A549 (cell line): ENCODE data around the gene CDCA7. TPM values are rescaled to one million over a fixed set of nuclear protein-coding genes. Genes with fewer than 3 reads are reported as not detected.

Experiments used
- ATAC-seq, 2 experiments: fragments of 200-7000 bp in 1 of 2; fragments of >200 bp in 1 of 2; cut with Nextera tagmentation in 1 of 2; cut with Tn5 transposase in 1 of 2; 3 replicates each; pipeline versions ENCODE4 v1.8.0 to v1.9.1; 2018 to 2020; ENCODE audit warnings: mild to moderate bottlenecking in 1 of 2, moderate library complexity in 1 of 2
- CTCF ChIA-PET: fragments of 300-600 bp; sonication (Branson Sonifier 250); formaldehyde crosslinking; extraction: SDS; loops from one replicate; lab custom pipeline; 2021; ENCODE audit warnings: antibody characterized with exemption, inconsistent platforms; lab: Yijun Ruan, JAX
- POLR2A ChIA-PET: fragments of 350-600 bp; formaldehyde crosslinking; extraction: SDS; loops from one replicate; lab custom pipeline; 2021; ENCODE audit warnings: antibody characterized with exemption, inconsistent platforms; lab: Yijun Ruan, JAX
- DNase-seq, 2 experiments: peaks; one replicate each; pipeline versions ENCODE4 v3.0.0 to v3.0.0-alpha.2; 2011 to 2016; ENCODE audit warnings: low read depth in 1 of 2, low spot score in 1 of 2
- FAIRE-seq: peaks from 2 replicates; lab custom pipeline; 2011; peaks lifted over from hg19 to GRCh38; lab: Jason Lieb, UNC
- H3K27ac ChIP-seq, 2 experiments: fragments of >200 bp; sonication (Bioruptor Twin); formaldehyde crosslinking; 3 replicates each; pipeline ENCODE4 v1.5.1; 2016 to 2017
- H3K4me1 ChIP-seq: fragments of >200 bp; sonication (Bioruptor Twin); formaldehyde crosslinking; 3 replicates; pipeline ENCODE4 v1.6.1; 2016
- H3K4me2 ChIP-seq: fragments of >200 bp; sonication (Bioruptor Twin); formaldehyde crosslinking; 3 replicates; pipeline ENCODE4 v1.6.1; 2016
- H3K4me3 ChIP-seq: fragments of >200 bp; sonication (Bioruptor Twin); formaldehyde crosslinking; 3 replicates; pipeline ENCODE4 v1.5.1; 2016
- H3K9me3 ChIP-seq: fragments of >200 bp; sonication (Bioruptor Twin); formaldehyde crosslinking; 3 replicates; pipeline ENCODE4 v1.6.1; 2016
- BHLHE40 ChIP-seq: IDR thresholded peaks from 2 replicates; pipeline ENCODE4 v1.6.1; 2012; ENCODE audit warnings: low read depth, low read length, inconsistent platforms
- CBX2 ChIP-seq: fragments of 200-600 bp; sonication (generic); IDR thresholded peaks from 2 replicates; pipeline ENCODE4 v1.6.1; 2016; ENCODE audit warnings: low read depth, mild to moderate bottlenecking, borderline replicate concordance
- CEBPB ChIP-seq, 2 experiments: fragments of >200 bp in 1 of 2; sonication (Bioruptor Twin) in 1 of 2; formaldehyde crosslinking in 1 of 2; IDR thresholded peaks; 2 replicates each; pipeline ENCODE4 v1.6.1; 2012 to 2016
- CHD4 ChIP-seq: fragments of 200-600 bp; sonication (generic); IDR thresholded peaks from 2 replicates; pipeline ENCODE4 v1.6.1; 2016; ENCODE audit warnings: antibody characterized with exemption, mild to moderate bottlenecking, borderline replicate concordance
- EHMT2 ChIP-seq: fragments of 200-600 bp; sonication (generic); IDR thresholded peaks from 2 replicates; pipeline ENCODE4 v1.6.1; 2016; ENCODE audit warnings: antibody characterized with exemption, low read depth, mild to moderate bottlenecking, moderate library complexity
- ELK1 ChIP-seq: fragments of 150-350 bp; IDR thresholded peaks from 2 replicates; pipeline ENCODE4 v1.6.1; 2014; ENCODE audit warnings: low read depth, mild to moderate bottlenecking, low read length
- FOSB ChIP-seq: fragments of 250-450 bp; sonication (Bioruptor Pico); IDR thresholded peaks from 2 replicates; pipeline ENCODE4 v1.5.0; 2020; ENCODE audit warnings: mild to moderate bottlenecking, moderate library complexity
- HES2 ChIP-seq: fragments of >200 bp; sonication (Bioruptor Twin); formaldehyde crosslinking; IDR thresholded peaks from 2 replicates; pipeline ENCODE4 v1.6.1; 2016
- HEYL ChIP-seq: fragments of 250-450 bp; sonication (Bioruptor Pico); IDR thresholded peaks from 2 replicates; pipeline ENCODE4 v1.8.0; 2021; ENCODE audit warnings: mild to moderate bottlenecking, moderate library complexity
- HOXB13 ChIP-seq: fragments of 250-450 bp; sonication (Bioruptor Pico); IDR thresholded peaks from 2 replicates; pipeline ENCODE4 v1.5.0; 2020; ENCODE audit warnings: low read depth, mild to moderate bottlenecking, moderate library complexity
- KDM5A ChIP-seq: fragments of 200-600 bp; sonication (generic); IDR thresholded peaks from 2 replicates; pipeline ENCODE4 v1.6.1; 2016; ENCODE audit warnings: antibody characterized with exemption, mild to moderate bottlenecking
- MAFK ChIP-seq: fragments of 450-650 bp; IDR thresholded peaks from 2 replicates; pipeline ENCODE4 v1.6.1; 2014; ENCODE audit not compliant: partially characterized antibody
- MAZ ChIP-seq: fragments of 150-350 bp; IDR thresholded peaks from 2 replicates; pipeline ENCODE4 v1.6.1; 2014; ENCODE audit warnings: antibody characterized with exemption, low read depth, low read length, borderline replicate concordance
- MYC ChIP-seq: IDR thresholded peaks from 2 replicates; pipeline ENCODE4 v1.6.1; 2012; ENCODE audit warnings: mild to moderate bottlenecking, inconsistent platforms, low read length, improper control_type of control experiment, borderline replicate concordance
- NPAS2 ChIP-seq: fragments of 250-450 bp; sonication (Bioruptor Pico); IDR thresholded peaks from 2 replicates; pipeline ENCODE4 v1.8.0; 2022; ENCODE audit warnings: mild to moderate bottlenecking, moderate library complexity, borderline replicate concordance
- NR3C1 ChIP-seq: fragments of >200 bp; sonication (Bioruptor Twin); formaldehyde crosslinking; IDR thresholded peaks from 3 replicates; pipeline ENCODE4 v1.6.1; 2017
- POLR2AphosphoS2 ChIP-seq: conservative IDR thresholded peaks from 2 replicates; pipeline ENCODE4 v1.6.1; 2012; ENCODE audit warnings: low read length, improper control_type of control experiment, inconsistent platforms
- RAD21 ChIP-seq, 2 experiments: fragments of >200 bp in 1 of 2; sonication (Bioruptor Twin) in 1 of 2; formaldehyde crosslinking in 1 of 2; IDR thresholded peaks in 1 of 2; conservative IDR thresholded peaks in 1 of 2; 2 replicates in 1 of 2; 3 replicates in 1 of 2; pipeline ENCODE4 v1.6.1; 2012 to 2018; ENCODE audit warnings: inconsistent platforms in 1 of 2
- RCOR1 ChIP-seq: fragments of 150-350 bp; IDR thresholded peaks from 2 replicates; pipeline ENCODE4 v1.6.1; 2014; ENCODE audit warnings: antibody characterized with exemption, low read length, low read depth
- SMC3 ChIP-seq: fragments of >200 bp; sonication (Bioruptor Twin); formaldehyde crosslinking; IDR thresholded peaks from 3 replicates; pipeline ENCODE4 v1.6.1; 2018; ENCODE audit warnings: inconsistent platforms
- SREBF2 ChIP-seq: fragments of 450-650 bp; IDR thresholded peaks from 2 replicates; pipeline ENCODE4 v1.6.1; 2014; ENCODE audit warnings: mild to moderate bottlenecking, moderate library complexity
- TP53 ChIP-seq: fragments of 250-450 bp; sonication (Bioruptor Pico); IDR thresholded peaks from 2 replicates; pipeline ENCODE4 v1.5.0; 2021; ENCODE audit warnings: mild to moderate bottlenecking, moderate library complexity
- USF2 ChIP-seq: fragments of 450-650 bp; IDR thresholded peaks from 2 replicates; pipeline ENCODE4 v1.6.1; 2014; ENCODE audit warnings: antibody characterized with exemption
- ZFP36 ChIP-seq: fragments of 450-650 bp; IDR thresholded peaks from 2 replicates; pipeline ENCODE4 v1.6.1; 2014; ENCODE audit warnings: borderline replicate concordance; ENCODE audit not compliant: partially characterized antibody
- WGBS: methylation state at CpG from one replicate; pipeline ENCODE4 v1.1.6; 2017; ENCODE audit errors: missing lambda C conversion rate; 5-methylcytosine and 5-hydroxymethylcytosine counted together
- polyA plus RNA-seq, 4 experiments: library from polyadenylated mRNA; depleted of rRNA in 3 of 4; stranded (reverse); fragments of >200 nt; fragmentation: RNase III in 1 of 4; extraction: RNeasy Plus Mini Kit Qiagen cat#74134 plus additional on column Dnase treatment in 1 of 4; gene quantifications; 2 replicates in 3 of 4; 3 replicates in 1 of 4; pipeline ENCODE4 v1.2.3, GENCODE V29; 2011 to 2017
- TF ChIP-seq, protein P1 (sequence below): fragments of 250-450 bp; sonication (Bioruptor Pico); IDR thresholded peaks from 2 replicates; pipeline ENCODE4 v1.5.0; 2020; ENCODE audit warnings: low read depth, mild to moderate bottlenecking, moderate library complexity
- TF ChIP-seq, protein P2 (sequence below): IDR thresholded peaks from 2 replicates; pipeline ENCODE4 v1.6.1; 2012
- TF ChIP-seq, protein P3 (sequence below): IDR thresholded peaks from 2 replicates; pipeline ENCODE4 v1.6.1; 2012
- TF ChIP-seq, protein P4 (sequence below): fragments of 200-600 bp; sonication (generic); IDR thresholded peaks from 2 replicates; pipeline ENCODE4 v1.6.1; 2016; ENCODE audit warnings: antibody characterized with exemption, mild to moderate bottlenecking, moderate library complexity

The CDCA7 gene
- polyA plus RNA-seq, 2 of the 4 experiments (the other 2 are of a cell fraction), result 39.4 to 93.5 TPM

DNA sequence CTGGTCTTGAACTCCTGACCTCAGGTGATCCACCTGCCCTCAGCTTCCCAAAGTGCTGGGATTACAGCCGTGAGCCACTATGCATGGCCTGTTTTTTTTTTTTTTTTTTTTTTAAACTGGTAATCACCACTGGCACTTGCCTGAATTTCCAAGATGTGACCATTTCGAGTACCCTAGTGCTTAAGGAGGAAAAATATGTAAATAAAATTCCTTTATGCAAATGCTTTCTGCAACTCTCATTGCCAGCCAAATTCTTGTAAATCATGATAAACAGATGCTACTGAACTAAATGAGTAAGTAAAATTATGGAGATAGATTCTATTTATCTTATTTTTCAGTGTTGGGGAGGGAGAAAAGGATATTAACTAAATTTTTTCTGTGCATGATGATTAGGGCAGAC is 18.6 kb downstream of the CDCA7 start:
- no peak for DNase-seq
- Histone ChIP-seq H3K9me3 (no peaks in the 10 kb centered on the region), H3K27ac (no peak overlapping the region), H3K4me2 (no peak overlapping the region), H3K4me3 (no peak overlapping the region), H3K4me1 (no peaks in the 10 kb centered on the region)
- no peak for FAIRE-seq
- 94% methylated on average over 2 of the region's 2 CpGs for WGBS
- ChIA-PET POLR2A (no interaction called here), CTCF (interaction anchor here (0.9 to 1.1 kb wide), 2 partner anchors 9 to 346 kb away, joined by 3 to 4 read pairs; no protein-coding TSS in a partner anchor)
- ATAC-seq, result no peak
- TF ChIP-seq TP53 (CRISPR knock-in tag), result no peak
- TF ChIP-seq RCOR1, result no peak
- no peak for TF ChIP-seq HOXB13 (CRISPR knock-in tag)
- TF ChIP-seq KDM5A, result no peak
- no peak for TF ChIP-seq BHLHE40
- TF ChIP-seq USF2, result no peak
- TF ChIP-seq CHD4, result no peak
- TF ChIP-seq MYC, result no peak
- TF ChIP-seq MAZ, result no peak
- no peak for TF ChIP-seq NPAS2 (CRISPR knock-in tag)
- TF ChIP-seq, protein P1, sequence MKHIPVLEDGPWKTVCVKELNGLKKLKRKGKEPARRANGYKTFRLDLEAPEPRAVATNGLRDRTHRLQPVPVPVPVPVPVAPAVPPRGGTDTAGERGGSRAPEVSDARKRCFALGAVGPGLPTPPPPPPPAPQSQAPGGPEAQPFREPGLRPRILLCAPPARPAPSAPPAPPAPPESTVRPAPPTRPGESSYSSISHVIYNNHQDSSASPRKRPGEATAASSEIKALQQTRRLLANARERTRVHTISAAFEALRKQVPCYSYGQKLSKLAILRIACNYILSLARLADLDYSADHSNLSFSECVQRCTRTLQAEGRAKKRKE, result no peak
- TF ChIP-seq CBX2, result no peak
- TF ChIP-seq, protein P2, sequence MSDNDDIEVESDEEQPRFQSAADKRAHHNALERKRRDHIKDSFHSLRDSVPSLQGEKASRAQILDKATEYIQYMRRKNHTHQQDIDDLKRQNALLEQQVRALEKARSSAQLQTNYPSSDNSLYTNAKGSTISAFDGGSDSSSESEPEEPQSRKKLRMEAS, result no peak
- no peak for TF ChIP-seq SREBF2
- TF ChIP-seq POLR2AphosphoS2, result no peak
- TF ChIP-seq, all 56 proteins: peak for 0

- H3K4me2 ChIP-seq, result no peak overlapping the region
- no peak for TF ChIP-seq HES2
- TF ChIP-seq EHMT2, result no peak
- TF ChIP-seq RAD21 (conservative IDR thresholded peaks at IDR 0.05 in 1 of 2, IDR thresholded peaks at IDR 0.05 in 1 of 2), result no peak
- TF ChIP-seq FOSB (CRISPR knock-in tag), result no peak
- TF ChIP-seq HEYL (CRISPR knock-in tag), result no peak
- TF ChIP-seq, protein P1, result no peak
- no peak for TF ChIP-seq MYC
- TF ChIP-seq, protein P3, sequence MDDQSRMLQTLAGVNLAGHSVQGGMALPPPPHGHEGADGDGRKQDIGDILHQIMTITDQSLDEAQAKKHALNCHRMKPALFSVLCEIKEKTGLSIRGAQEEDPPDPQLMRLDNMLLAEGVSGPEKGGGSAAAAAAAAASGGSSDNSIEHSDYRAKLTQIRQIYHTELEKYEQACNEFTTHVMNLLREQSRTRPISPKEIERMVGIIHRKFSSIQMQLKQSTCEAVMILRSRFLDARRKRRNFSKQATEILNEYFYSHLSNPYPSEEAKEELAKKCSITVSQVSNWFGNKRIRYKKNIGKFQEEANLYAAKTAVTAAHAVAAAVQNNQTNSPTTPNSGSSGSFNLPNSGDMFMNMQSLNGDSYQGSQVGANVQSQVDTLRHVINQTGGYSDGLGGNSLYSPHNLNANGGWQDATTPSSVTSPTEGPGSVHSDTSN, result no peak
- no peak for TF ChIP-seq CEBPB (IDR thresholded peaks at IDR 0.05)
- no peak for TF ChIP-seq ZFP36
- TF ChIP-seq TP53 (CRISPR knock-in tag), result no peak
- TF ChIP-seq NR3C1, result no peak
- no peak for TF ChIP-seq MAFK
- no peak for TF ChIP-seq ELK1
- TF ChIP-seq, protein P4, sequence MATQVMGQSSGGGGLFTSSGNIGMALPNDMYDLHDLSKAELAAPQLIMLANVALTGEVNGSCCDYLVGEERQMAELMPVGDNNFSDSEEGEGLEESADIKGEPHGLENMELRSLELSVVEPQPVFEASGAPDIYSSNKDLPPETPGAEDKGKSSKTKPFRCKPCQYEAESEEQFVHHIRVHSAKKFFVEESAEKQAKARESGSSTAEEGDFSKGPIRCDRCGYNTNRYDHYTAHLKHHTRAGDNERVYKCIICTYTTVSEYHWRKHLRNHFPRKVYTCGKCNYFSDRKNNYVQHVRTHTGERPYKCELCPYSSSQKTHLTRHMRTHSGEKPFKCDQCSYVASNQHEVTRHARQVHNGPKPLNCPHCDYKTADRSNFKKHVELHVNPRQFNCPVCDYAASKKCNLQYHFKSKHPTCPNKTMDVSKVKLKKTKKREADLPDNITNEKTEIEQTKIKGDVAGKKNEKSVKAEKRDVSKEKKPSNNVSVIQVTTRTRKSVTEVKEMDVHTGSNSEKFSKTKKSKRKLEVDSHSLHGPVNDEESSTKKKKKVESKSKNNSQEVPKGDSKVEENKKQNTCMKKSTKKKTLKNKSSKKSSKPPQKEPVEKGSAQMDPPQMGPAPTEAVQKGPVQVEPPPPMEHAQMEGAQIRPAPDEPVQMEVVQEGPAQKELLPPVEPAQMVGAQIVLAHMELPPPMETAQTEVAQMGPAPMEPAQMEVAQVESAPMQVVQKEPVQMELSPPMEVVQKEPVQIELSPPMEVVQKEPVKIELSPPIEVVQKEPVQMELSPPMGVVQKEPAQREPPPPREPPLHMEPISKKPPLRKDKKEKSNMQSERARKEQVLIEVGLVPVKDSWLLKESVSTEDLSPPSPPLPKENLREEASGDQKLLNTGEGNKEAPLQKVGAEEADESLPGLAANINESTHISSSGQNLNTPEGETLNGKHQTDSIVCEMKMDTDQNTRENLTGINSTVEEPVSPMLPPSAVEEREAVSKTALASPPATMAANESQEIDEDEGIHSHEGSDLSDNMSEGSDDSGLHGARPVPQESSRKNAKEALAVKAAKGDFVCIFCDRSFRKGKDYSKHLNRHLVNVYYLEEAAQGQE, result no peak
- TF ChIP-seq SMC3, result no peak
- TF ChIP-seq, all 56 proteins: peak for 0
- Histone ChIP-seq H3K4me3 (no peak overlapping the region), H3K27ac (no peak overlapping the region), H3K4me1 (no peaks in the 10 kb centered on the region), H3K9me3 (no peaks in the 10 kb centered on the region)
- ChIA-PET CTCF (interaction anchor here (1.3 kb wide), 1 partner anchor 28 kb away, joined by 4 read pairs; no protein-coding TSS in a partner anchor), POLR2A (interaction anchor here (0.6 kb wide), 1 partner anchor 17 kb away, joined by 4 read pairs; no protein-coding TSS in a partner anchor)
- no peak for ATAC-seq
- WGBS, result 92% methylated on average over 3 of the region's 3 CpGs
- no peak for FAIRE-seq
- no peak for DNase-seq
These were observed 20.0 kb downstream of the CDCA7 start for GRCh38 chr2:173374634-173375033.
